GM10248 (cell line): ENCODE data around the gene SNRPD1.
"Not testable (repeated sequence)": the region's sequence is repeated elsewhere in the genome, so short reads cannot be mapped to it uniquely, and the experiment has no call there.

Source experiments
- CTCF ChIA-PET: fragments of 300-600 bp; sonication (Branson Sonifier 250); formaldehyde crosslinking; extraction: SDS; loops from one replicate; lab custom pipeline; 2021; ENCODE audit warnings: antibody characterized with exemption; lab: Yijun Ruan, JAX
- POLR2A ChIA-PET: fragments of 350-650 bp; sonication (Branson Sonifier 250); formaldehyde crosslinking; extraction: SDS; loops from one replicate; lab custom pipeline; 2020; ENCODE audit warnings: antibody characterized with exemption; lab: Yijun Ruan, JAX
- DNase-seq: peaks from one replicate; pipeline ENCODE4 v3.0.0; 2012; ENCODE audit errors: extremely low spot score
- TF ChIP-seq, protein P1 (sequence below): IDR thresholded peaks from 2 replicates; pipeline ENCODE4 v1.5.1; 2012; ENCODE audit warnings: mild to moderate bottlenecking, low read depth; ENCODE audit errors: extremely low read depth, missing control alignments, control extremely low read depth

The SNRPD1 gene

DNA sequence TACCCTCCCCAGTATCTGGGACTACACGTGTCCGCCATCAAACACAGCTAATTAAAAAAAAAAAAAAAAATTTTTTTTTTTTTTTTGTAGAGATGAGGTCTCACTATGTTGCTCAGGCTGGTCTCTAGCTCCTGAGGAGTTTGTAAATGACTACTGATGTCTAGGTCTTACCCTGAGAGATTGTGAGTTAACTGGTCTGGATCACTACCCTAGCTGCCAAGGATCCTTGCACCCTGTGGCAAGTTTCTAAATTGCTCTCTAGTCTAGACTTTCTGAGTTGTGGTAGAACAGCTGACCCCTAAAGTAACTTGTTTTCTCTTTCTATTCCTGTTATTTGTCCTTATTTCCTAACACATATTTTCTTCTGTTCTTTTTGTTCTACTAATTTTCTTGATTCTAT, 48.0 kb downstream of the SNRPD1 start:
- DNase-seq = no peak
- TF ChIP-seq, protein P1, sequence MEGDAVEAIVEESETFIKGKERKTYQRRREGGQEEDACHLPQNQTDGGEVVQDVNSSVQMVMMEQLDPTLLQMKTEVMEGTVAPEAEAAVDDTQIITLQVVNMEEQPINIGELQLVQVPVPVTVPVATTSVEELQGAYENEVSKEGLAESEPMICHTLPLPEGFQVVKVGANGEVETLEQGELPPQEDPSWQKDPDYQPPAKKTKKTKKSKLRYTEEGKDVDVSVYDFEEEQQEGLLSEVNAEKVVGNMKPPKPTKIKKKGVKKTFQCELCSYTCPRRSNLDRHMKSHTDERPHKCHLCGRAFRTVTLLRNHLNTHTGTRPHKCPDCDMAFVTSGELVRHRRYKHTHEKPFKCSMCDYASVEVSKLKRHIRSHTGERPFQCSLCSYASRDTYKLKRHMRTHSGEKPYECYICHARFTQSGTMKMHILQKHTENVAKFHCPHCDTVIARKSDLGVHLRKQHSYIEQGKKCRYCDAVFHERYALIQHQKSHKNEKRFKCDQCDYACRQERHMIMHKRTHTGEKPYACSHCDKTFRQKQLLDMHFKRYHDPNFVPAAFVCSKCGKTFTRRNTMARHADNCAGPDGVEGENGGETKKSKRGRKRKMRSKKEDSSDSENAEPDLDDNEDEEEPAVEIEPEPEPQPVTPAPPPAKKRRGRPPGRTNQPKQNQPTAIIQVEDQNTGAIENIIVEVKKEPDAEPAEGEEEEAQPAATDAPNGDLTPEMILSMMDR = no peak
- CTCF ChIA-PET = interaction anchor here (1.1 to 1.4 kb wide), 3 partner anchors 9 to 11 kb away, joined by 3 to 4 read pairs (median 3); no protein-coding TSS in a partner anchor
- POLR2A ChIA-PET = no interaction called here

DNA sequence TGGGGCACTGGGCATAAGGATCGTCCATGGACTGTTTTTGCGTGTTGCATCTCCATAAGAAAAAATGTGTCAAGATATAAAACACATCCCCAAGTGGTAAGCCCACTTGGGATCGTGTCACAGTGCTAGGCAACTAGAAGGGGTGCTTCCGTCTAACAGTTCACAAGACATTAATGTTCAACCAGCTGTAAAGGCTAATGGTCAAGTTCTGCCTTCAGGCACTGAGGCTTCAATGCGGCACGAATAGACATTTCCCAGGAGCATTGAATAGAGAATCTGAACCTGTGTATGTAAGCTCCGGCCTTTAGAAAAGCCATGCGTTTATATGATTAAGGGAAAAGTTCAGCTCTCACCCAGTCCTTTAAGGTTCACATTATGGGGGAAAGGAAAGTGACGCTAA, 50.5 kb downstream of the SNRPD1 start:
- TF ChIP-seq, protein P1 = no peak
- CTCF ChIA-PET = interaction anchor here (0.8 to 1.8 kb wide), 4 partner anchors 13 to 62 kb away, joined by 3 to 6 read pairs (median 4); no protein-coding TSS in a partner anchor
- POLR2A ChIA-PET = no interaction called here
- DNase-seq = no peak

DNA sequence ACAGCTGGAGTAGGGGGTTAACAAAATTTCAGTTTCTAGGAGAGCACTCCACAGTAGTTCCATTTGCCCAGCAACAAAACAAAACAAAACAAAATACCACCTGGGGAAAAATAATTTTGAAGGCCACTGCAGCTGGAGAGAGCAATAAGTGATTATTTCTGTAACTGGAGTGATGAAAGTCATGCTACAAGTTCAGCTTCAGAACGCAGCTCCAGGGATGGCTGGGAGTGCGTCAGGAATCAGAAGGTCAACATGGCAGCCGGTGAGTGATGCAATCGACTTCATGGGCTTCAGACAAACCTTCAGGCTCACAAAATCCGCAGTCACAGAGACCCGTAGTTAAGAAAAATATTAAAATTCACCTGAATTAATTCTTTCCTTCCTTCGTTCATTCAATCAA, 51.5 kb downstream of the SNRPD1 start:
- ChIA-PET POLR2A (no interaction called here), CTCF (interaction anchor here (0.9 to 1.8 kb wide), 4 partner anchors 11 to 34 kb away, joined by 3 to 6 read pairs (median 5); no protein-coding TSS in a partner anchor)
- TF ChIP-seq, protein P1 = no peak
- DNase-seq = no peak

DNA sequence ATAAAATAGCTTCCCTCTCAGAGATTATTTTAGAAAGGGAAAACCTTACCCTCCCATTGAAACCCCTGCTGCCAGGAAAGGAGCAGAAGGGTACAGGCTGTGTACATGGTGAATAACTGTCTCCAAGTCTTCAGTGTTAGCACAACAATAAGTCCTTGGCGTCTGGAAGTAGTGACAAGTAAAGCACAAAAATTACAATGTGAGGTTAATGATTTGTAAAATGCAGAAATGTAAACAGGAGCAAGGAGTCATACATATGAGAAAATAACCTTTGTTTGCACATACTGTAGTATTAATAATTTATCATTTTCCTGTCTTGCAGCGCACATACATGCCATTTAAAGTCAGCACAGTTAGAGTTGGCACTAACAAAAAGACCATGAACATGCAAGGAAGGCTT, 52.0 kb downstream of the SNRPD1 start:
- ChIA-PET CTCF (interaction anchor here (1.4 to 1.8 kb wide), 3 partner anchors 11 to 14 kb away, joined by 4 to 6 read pairs (median 6); no protein-coding TSS in a partner anchor), POLR2A (no interaction called here)
- DNase-seq = no peak
- TF ChIP-seq, protein P1 = no peak

DNA sequence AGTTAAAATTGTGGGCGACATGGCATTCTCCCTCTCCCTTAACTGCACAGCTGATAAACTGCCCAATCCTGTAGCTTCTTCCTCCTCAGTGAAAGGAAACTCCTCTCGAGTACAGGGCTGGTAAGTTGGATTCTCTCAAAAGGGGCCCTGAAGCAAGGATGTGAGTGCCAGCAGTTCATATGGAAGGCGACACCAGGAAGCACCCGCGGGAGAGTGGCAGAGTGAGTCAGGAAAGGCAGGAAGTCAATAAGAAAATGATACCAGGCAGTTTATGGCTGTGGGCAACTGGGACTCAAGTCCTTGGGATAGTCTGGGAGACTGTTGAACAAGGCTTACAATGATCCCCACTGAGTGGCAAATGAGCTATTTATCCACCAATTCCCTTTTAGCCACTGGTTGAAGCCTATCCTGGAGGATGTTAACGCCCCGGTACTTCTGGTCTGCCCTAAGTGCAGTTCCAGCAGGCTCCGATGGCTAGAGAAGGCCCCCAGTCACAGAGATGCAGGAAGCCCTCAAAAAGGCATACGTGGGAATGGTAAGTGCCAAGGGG, 57.7 kb downstream of the SNRPD1 start:
- DNase-seq = no peak
- ChIA-PET CTCF (interaction anchor here (1.4 to 2.0 kb wide), 7 partner anchors 9 to 57 kb away, joined by 3 to 9 read pairs (median 4); partner anchors contain the start of gene SNRPD1), POLR2A (no interaction called here)
- TF ChIP-seq, protein P1 = no peak

DNA sequence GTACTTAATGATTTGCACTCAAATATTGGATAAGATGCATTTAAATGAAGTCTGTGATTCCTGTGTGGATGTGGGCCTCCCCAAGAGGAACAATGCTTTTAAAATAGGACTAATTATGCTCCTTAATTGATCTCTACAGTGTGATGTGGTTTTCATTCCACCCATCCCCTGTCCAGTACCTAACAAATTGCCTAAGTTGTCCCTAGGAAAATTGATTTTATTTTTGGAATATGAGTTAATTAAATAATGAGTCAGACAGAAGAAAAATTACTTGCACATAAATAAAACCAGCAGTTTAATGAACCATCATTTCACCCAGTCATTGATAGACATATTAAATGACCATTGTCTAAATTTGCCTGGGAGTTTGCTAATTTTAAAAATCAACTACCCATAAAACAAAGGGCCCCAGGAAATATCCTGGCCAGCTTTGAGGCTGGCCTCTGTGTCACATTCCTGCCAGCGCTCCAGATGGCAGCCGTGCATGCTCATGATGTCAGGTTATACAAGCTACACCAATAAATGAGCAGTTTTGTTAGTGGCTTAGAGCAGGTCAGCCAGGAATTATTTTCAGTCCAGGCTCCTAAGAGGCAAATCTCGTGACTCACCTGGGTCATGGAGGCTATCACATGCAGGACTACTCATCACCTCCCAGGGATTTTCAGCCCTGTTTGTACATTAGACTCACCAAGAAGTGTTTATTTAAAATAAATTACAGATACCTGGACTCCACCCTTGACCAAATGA, 60.6 kb downstream of the SNRPD1 start:
- DNase-seq = no peak
- ChIA-PET POLR2A (no interaction called here), CTCF (interaction anchor here (1.5 kb wide), 1 partner anchor 19 kb away, joined by 3 read pairs; no protein-coding TSS in a partner anchor)
- TF ChIP-seq, protein P1 = no peak

DNA sequence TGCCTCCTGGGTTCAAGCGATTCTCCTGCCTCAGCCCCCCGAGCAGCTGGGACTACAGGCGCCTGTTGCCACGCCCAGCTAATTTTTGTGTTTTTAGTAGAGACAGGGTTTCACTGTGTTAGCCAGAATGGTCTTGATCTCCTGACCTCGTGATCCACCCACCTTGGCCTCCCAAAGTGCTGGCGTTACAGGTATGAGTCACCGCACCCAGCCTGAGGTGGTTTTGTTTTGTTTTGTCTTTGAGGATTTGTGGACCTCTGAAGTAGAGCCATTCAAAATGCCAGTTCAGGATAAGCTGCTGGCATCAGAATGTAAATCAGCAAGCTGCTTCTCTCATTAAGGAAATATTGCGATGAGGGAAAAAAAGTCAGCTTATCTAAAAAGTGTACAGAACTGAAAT, 63.2 kb downstream of the SNRPD1 start:
- DNase-seq, POLR2A ChIA-PET: not testable (repeated sequence)
- CTCF ChIA-PET = interaction anchor here (1.3 to 1.8 kb wide), 3 partner anchors 12 to 74 kb away, joined by 3 to 6 read pairs (median 3); no protein-coding TSS in a partner anchor
